Retinal pigment epithelial cell (primary cell): ENCODE measurements around the gene NDUFB7.
A peak's percentile ranks its signal among the peaks of the same experiment; 100 is the strongest.

Experiments used
- DNase-seq: peaks from one replicate; pipeline ENCODE4 v3.0.0-alpha.2; 2010; ENCODE audit warnings: low read depth
- H3K4me3 ChIP-seq: 2 replicates; pipeline ENCODE4 v1.5.1; 2011; ENCODE audit warnings: mild to moderate bottlenecking, low read length, control low read depth, moderate library complexity
- CTCF ChIP-seq: conservative IDR thresholded peaks from 2 replicates; pipeline ENCODE4 v1.5.1; 2011; ENCODE audit warnings: low read depth, low read length, control low read depth, inconsistent platforms

The NDUFB7 gene

DNA sequence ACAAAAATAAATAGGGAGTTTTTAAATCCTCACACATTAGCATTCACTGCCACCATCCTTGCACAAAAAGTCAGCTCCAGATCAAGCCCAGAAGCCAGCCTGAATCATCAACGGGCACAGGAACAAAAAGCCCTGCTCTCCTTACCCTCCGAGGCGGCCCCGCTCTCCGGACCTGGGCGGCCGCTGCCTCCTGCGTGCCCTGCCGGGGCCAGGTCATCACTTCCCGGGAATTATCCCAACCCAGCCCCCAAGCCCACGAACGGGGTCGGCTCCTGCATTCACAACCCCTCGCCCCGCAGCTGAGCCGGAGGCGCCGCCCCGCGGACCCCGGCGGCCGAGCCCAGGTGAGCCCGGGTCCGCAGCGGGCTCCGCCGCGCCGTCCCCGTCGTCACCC lies 54.4 kb downstream of the NDUFB7 start:
- peak overlapping the region; percentile 96 for H3K4me3 ChIP-seq
- TF ChIP-seq CTCF = no peak
- DNase-seq = no peak

- peak overlapping the region; percentile 96 for H3K4me3 ChIP-seq
- no peak for TF ChIP-seq CTCF
- DNase-seq = no peak
Observed at GRCh38 chr19:14516746-14517438, 55.0 kb downstream of the NDUFB7 start.
